Measurements from ENCODE around the gene FGFR1OP2.

The FGFR1OP2 gene

DNA sequence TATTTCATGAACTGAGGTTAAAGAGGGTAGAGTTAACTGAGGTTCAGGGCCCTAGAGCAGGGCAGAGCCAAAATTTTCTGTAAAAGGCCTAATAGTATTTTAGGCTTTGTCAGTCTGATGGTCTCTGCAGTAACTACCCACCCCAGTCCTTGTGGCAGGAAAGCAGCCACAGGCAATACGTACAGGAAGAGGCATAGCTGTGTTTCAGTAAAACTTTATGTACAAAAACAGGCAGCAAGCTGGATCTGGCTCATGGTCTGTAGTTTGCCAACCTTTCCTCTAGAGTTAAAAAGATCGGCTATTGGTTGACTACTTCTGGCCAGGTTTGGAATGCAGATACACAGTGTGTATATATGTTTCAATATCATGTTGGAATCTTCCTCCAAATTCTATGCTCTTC is 58.7 kb downstream of the FGFR1OP2 start:
- no peak for DNase-seq (ENCODE audit: low read depth)
- H3K4me3 ChIP-seq (replicated peaks; ENCODE audit: low read depth, low read length): no peak overlapping the region
- TF ChIP-seq, protein P1, sequence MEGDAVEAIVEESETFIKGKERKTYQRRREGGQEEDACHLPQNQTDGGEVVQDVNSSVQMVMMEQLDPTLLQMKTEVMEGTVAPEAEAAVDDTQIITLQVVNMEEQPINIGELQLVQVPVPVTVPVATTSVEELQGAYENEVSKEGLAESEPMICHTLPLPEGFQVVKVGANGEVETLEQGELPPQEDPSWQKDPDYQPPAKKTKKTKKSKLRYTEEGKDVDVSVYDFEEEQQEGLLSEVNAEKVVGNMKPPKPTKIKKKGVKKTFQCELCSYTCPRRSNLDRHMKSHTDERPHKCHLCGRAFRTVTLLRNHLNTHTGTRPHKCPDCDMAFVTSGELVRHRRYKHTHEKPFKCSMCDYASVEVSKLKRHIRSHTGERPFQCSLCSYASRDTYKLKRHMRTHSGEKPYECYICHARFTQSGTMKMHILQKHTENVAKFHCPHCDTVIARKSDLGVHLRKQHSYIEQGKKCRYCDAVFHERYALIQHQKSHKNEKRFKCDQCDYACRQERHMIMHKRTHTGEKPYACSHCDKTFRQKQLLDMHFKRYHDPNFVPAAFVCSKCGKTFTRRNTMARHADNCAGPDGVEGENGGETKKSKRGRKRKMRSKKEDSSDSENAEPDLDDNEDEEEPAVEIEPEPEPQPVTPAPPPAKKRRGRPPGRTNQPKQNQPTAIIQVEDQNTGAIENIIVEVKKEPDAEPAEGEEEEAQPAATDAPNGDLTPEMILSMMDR (IDR thresholded peaks at IDR 0.05; ENCODE audit: low read length, missing control alignments): no peak

DNA sequence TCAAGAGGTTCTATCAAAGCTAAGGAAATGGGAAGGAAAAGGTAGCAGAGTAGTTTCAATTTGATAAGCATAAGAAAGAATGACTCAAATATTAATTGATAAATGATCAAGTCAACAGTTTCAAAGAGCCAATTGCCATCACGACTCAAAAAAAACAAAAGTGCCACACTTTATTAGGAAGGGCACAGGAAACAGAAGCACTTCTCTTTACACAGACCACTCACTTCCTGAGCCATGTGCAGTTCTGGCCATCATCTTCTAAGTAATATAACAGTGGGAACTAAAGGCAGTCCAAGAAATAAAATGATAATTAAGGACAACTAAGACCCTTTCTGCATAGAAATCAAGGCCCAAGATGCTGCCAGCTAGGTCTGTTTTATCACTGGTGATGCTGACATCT is 62.7 kb downstream of the FGFR1OP2 start:
- TF ChIP-seq, protein P1 (IDR thresholded peaks at IDR 0.05; ENCODE audit: low read length, missing control alignments): no peak
- no peak for DNase-seq (ENCODE audit: low read depth)

DNA sequence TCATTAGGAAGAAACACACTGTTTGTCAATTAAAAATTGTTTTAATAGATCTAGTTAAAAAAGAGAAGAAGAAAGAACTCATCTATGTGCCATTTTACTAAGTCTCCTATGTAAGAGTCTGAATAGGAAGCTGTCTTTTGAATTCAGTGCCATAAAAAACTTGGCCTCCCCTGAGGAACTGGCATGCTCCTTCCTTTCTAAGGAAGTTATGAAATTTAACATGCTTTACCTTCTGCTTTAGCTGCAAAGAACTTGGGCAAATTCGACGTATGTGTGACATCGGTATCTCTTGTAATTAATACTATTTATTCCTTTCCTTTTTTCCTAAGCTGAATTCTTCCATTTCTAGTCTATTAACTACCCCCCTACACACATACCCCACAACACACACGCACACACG is 63.4 kb downstream of the FGFR1OP2 start:
- TF ChIP-seq, protein P1 (IDR thresholded peaks at IDR 0.05; ENCODE audit: low read length, missing control alignments): no peak
- no peak overlapping the region for H3K4me3 ChIP-seq (replicated peaks; ENCODE audit: low read depth, low read length)
- DNase-seq (ENCODE audit: low read depth): no peak

More for the DNA sequence above, 62.7 kb downstream of the FGFR1OP2 start:
- no peak overlapping the region for H3K4me3 ChIP-seq (replicated peaks; ENCODE audit: low read depth, low read length)

DNA sequence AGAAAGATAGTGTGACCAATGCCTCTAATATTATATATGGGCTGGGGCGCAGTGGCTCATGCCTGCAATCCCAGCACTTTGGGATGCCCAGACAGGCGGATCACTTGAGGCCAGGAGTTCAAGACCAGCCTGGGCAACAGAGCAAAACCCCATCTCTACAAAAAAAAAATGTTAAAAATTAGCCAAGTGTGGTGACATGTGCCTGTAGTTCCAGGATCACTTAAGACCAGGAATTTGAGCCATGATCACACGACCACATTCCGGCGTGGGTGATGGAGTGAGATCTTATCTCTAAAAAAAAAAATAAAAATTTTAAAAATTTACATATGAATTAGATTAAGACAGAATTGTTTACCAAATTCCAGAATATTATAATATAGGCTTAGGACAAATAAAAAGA is 63.9 kb downstream of the FGFR1OP2 start:
- no peak overlapping the region for H3K4me3 ChIP-seq (replicated peaks; ENCODE audit: low read depth, low read length)
- DNase-seq (ENCODE audit: low read depth): no peak
- TF ChIP-seq, protein P1 (IDR thresholded peaks at IDR 0.05; ENCODE audit: low read length, missing control alignments): no peak

DNA sequence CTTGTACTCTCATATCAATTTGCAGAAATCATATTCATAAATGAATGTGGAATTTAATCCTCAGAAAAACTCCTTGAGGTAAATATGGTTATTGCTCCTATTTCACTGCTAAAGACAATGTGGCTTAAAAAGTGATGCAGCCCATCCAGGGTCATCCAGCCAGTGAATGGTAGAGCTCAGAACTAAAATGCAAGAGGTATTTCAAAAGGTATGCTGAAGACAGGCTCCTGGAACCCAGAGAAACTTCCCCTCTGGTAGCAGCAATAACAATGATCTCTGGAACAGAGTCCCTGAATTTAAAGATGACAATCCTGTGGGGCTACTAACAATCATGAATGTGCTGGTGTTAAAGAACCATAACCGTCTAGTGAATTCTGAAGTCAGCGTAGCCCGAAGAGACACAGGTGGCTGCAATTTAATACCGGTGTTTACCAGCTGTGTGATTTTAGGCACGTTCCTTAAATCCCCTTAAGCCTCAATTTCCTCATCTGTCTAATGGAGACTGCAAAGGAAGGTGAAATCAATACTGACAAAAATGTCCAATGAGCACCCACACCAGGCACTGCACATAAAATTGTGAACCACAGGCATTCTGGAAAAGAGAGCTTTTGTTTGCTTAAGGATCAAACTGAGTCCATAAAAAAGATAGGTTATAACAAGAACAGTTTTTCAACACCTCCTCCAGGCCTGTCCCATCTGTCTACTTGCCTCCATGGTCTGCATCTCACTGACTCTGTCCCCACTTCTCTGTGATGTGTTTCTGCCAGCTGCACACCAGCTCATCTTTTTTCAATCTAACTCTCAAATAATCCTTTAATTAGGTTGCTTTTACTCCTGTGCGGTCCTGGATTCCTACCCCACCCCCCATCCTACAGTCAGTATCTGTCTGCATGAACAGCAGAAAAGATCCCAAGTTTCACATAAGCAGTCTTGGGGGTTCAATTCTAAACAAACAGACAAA is 65.4 kb downstream of the FGFR1OP2 start:
- DNase-seq (ENCODE audit: low read depth): no peak
- no peak overlapping the region for H3K4me3 ChIP-seq (replicated peaks; ENCODE audit: low read depth, low read length)
- TF ChIP-seq, protein P1 (IDR thresholded peaks at IDR 0.05; ENCODE audit: low read length, missing control alignments): no peak

DNA sequence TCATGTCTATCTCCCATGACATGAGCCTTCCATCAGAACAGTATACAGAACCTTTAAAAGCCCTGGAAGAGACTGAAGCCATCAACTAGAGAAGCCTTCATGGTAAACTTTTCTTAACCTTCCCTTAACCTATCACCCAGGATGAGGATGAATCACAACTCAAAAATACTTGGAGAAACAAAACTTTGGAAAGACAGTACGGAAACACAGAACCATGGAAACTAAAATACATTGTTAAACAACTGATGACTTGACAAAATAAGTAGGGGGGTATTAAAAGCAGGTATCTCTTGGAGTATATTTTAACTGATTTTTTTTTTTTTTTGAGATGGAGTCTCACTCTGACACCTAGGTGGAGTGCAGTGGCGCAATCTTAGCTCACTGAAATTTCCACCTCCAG is 67.2 kb downstream of the FGFR1OP2 start:
- DNase-seq (ENCODE audit: low read depth): no peak
- no peak overlapping the region for H3K4me3 ChIP-seq (replicated peaks; ENCODE audit: low read depth, low read length)
- TF ChIP-seq, protein P1 (IDR thresholded peaks at IDR 0.05; ENCODE audit: low read length, missing control alignments): no peak

Measured in fibroblast of pulmonary artery (primary cell).